NCI-H2196 (cell line): ENCODE results near the gene COPG1.

ENCODE experiments used
- DNase-seq: peaks from one replicate; lab custom pipeline; 2025; ENCODE audit not compliant: unreplicated experiment; lab: John Stamatoyannopoulos, UW

The COPG1 gene

GRCh38 chr3:129312671-129313414, 63.4 kb downstream of the COPG1 start:
- DNase-seq, result no peak

- no peak for DNase-seq
Measured at GRCh38 chr3:129313415-129313664, 63.9 kb downstream of the COPG1 start.

- DNase-seq, result no peak
Measured at GRCh38 chr3:129313665-129314385, 64.4 kb downstream of the COPG1 start.

GRCh38 chr3:129314386-129315222, 65.2 kb downstream of the COPG1 start:
- peak; percentile 99 for DNase-seq

- no peak for DNase-seq
Measured at GRCh38 chr3:129315223-129315997, 66.0 kb downstream of the COPG1 start.

- DNase-seq, result no peak
Measured at GRCh38 chr3:129315998-129316247, 66.5 kb downstream of the COPG1 start.

- peak; percentile 94 for DNase-seq
Measured at GRCh38 chr3:129316248-129317013, 67.0 kb downstream of the COPG1 start.

- no peak for DNase-seq
Measured at GRCh38 chr3:129317014-129317771, 67.8 kb downstream of the COPG1 start.

GRCh38 chr3:129317848-129318247, 68.4 kb downstream of the COPG1 start:
- no peak for DNase-seq

- no peak for DNase-seq
Measured at GRCh38 chr3:129318921-129319320, 69.5 kb downstream of the COPG1 start.

GRCh38 chr3:129320261-129320660, 70.9 kb downstream of the COPG1 start:
- no peak for DNase-seq

GRCh38 chr3:129320825-129321487, 71.5 kb downstream of the COPG1 start:
- DNase-seq, result no peak

GRCh38 chr3:129321887-129322286, 72.5 kb downstream of the COPG1 start:
- DNase-seq, result no peak

GRCh38 chr3:129323651-129324294, 74.4 kb downstream of the COPG1 start:
- DNase-seq, result no peak

- DNase-seq, result no peak
Measured at GRCh38 chr3:129324855-129325254, 75.4 kb downstream of the COPG1 start.

GRCh38 chr3:129325383-129325782, 76.0 kb downstream of the COPG1 start:
- DNase-seq, result no peak

- DNase-seq, result no peak
Measured at GRCh38 chr3:129326138-129326537, 76.7 kb downstream of the COPG1 start.

- DNase-seq, result no peak
Measured at GRCh38 chr3:129326595-129326994, 77.2 kb downstream of the COPG1 start.
